DLD1 (cell line): Measurements from ENCODE around the gene TBL3.
"Not testable (repeated sequence)": the region's sequence is repeated elsewhere in the genome, so short reads cannot be mapped to it uniquely, and the experiment has no call there.

Experiments used
- in situ Hi-C: cut with HindIII; loops from 2 replicates; pipeline ENCODE4 v1.10.0; 2017; ENCODE audit warnings: low sequenced_read_pairs

Gene TBL3

GRCh38 chr16:1942810-1943726, 28.8 kb upstream of the TBL3 start, which contains the start of gene MSRB1:
MSRB1 (minus strand) TSS chr16:1943199; CDS start chr16:1943156, 43 bp downstream.
- in situ Hi-C loops = no loop called here

- in situ Hi-C loops = no loop called here
Observed at GRCh38 chr16:1944612-1945199, 27.1 kb upstream of the TBL3 start.

GRCh38 chr16:1945559-1946391, 26.1 kb upstream of the TBL3 start:
- in situ Hi-C loops = no loop called here

- in situ Hi-C loops = no loop called here
Observed at GRCh38 chr16:1946495-1947368, 25.1 kb upstream of the TBL3 start.

GRCh38 chr16:1947369-1947670, 24.5 kb upstream of the TBL3 start:
- in situ Hi-C loops = no loop called here

- in situ Hi-C loops = no loop called here
Observed at GRCh38 chr16:1949507-1949906, 22.3 kb upstream of the TBL3 start.

GRCh38 chr16:1950047-1950446, 21.8 kb upstream of the TBL3 start:
- in situ Hi-C loops = no loop called here

GRCh38 chr16:1950559-1950958, 21.3 kb upstream of the TBL3 start:
- in situ Hi-C loops = no loop called here

- in situ Hi-C loops = no loop called here
Observed at GRCh38 chr16:1953734-1954133, 18.1 kb upstream of the TBL3 start.

- in situ Hi-C loops = not testable (repeated sequence)
Observed at GRCh38 chr16:1957434-1958142, 14.3 kb upstream of the TBL3 start.

- in situ Hi-C loops = not testable (repeated sequence)
Observed at GRCh38 chr16:1958143-1958491, 13.7 kb upstream of the TBL3 start.

- in situ Hi-C loops = no loop called here
Observed at GRCh38 chr16:1958715-1959268, 13.1 kb upstream of the TBL3 start.

GRCh38 chr16:1959269-1960039, 12.4 kb upstream of the TBL3 start, which contains the start of gene NDUFB10:
NDUFB10 (plus strand) TSS chr16:1959538; CDS start chr16:1959625, 87 bp downstream.
- in situ Hi-C loops = no loop called here

- in situ Hi-C loops = no loop called here
Observed at GRCh38 chr16:1960665-1961630, 10.9 kb upstream of the TBL3 start.

GRCh38 chr16:1961651-1962067, 10.2 kb upstream of the TBL3 start:
- in situ Hi-C loops = no loop called here

GRCh38 chr16:1962161-1963153, 9.4 kb upstream of the TBL3 start:
- in situ Hi-C loops = not testable (repeated sequence)
